Activated CD8-positive, alpha-beta T cell treated with anti-CD3 and anti-CD28 coated beads for 36 hours (primary cell): Measurements from ENCODE around the gene FOXB1. TPM values are rescaled to one million over a fixed set of nuclear protein-coding genes. Genes with fewer than 3 reads are reported as not detected.
A peak's percentile ranks its signal among the peaks of the same experiment; 100 is the strongest.

Source experiments
- ATAC-seq: fragments of 200-7000 bp; cut with Tn5 transposase; one replicate; pipeline ENCODE4 v1.10.0; 2021; ENCODE audit warnings: mild to moderate bottlenecking, moderate library complexity
- CTCF ChIA-PET: fragments of 350-600 bp; sonication (Branson Sonifier 250); formaldehyde crosslinking; loops from one replicate; lab custom pipeline; 2021; ENCODE audit warnings: antibody characterized with exemption; lab: Charles Lee
- POLR2A ChIA-PET: fragments of 350-600 bp; sonication (Branson Sonifier 250); formaldehyde crosslinking; loops from one replicate; lab custom pipeline; 2021; ENCODE audit warnings: antibody characterized with exemption; lab: Charles Lee
- DNase-seq: peaks from one replicate; pipeline ENCODE4 v3.0.0-alpha.2; 2020
- H3K27ac Mint-ChIP-seq: one replicate; pipeline ENCODE4 v1.8.0; 2021; ENCODE audit warnings: mild to moderate bottlenecking, mixed read lengths
- H3K27me3 Mint-ChIP-seq: one replicate; pipeline ENCODE4 v1.8.0; 2021; ENCODE audit warnings: mixed read lengths
- H3K36me3 Mint-ChIP-seq: one replicate; pipeline ENCODE4 v1.8.0; 2021; ENCODE audit warnings: low read depth, mixed read lengths
- H3K4me1 Mint-ChIP-seq: one replicate; pipeline ENCODE4 v1.8.0; 2021; ENCODE audit warnings: low read depth, mixed read lengths
- H3K4me3 Mint-ChIP-seq: one replicate; pipeline ENCODE4 v1.8.0; 2021; ENCODE audit warnings: mild to moderate bottlenecking, moderate library complexity, mixed read lengths
- H3K9me3 Mint-ChIP-seq: one replicate; pipeline ENCODE4 v1.8.0; 2021; ENCODE audit warnings: mixed read lengths
- CTCF ChIP-seq: fragments of 200-600 bp; IDR thresholded peaks from one replicate; pipeline ENCODE4 v1.8.0; 2022; ENCODE audit warnings: antibody characterized with exemption, mild to moderate bottlenecking
- intact Hi-C: fragments of 100-400 bp; cut with micrococcal nuclease; formaldehyde crosslinking; loops from one replicate; pipeline ENCODE4 v1.10.0; 2022
- total RNA-seq, 2 experiments: library from RNA; stranded (reverse); gene quantifications; one replicate each; pipeline ENCODE4 v1.2.3, GENCODE V29; 2021

Gene FOXB1
- total RNA-seq, 2 experiments from 2014 or later, result 0.13 to 0.36 TPM

- POLR2A ChIA-PET, result interaction anchor here (1.0 kb wide), 1 partner anchor 81 kb away, joined by 4 read pairs; no protein-coding TSS in a partner anchor
- Mint-ChIP-seq H3K4me3 (no peak overlapping the region), H3K9me3 (peaks cover 6% of the 10 kb centered on the region), H3K36me3 (peaks cover 6% of the 10 kb centered on the region), H3K4me1 (peaks cover 43% of the 10 kb centered on the region), H3K27ac (no peak overlapping the region), H3K27me3 (peaks cover 90% of the 10 kb centered on the region)
- no peak for ATAC-seq
- DNase-seq, result no peak
- intact Hi-C loops, result loop anchor here (5.0 kb wide), 1 partner anchor 84 kb away; no protein-coding TSS in a partner anchor
- CTCF ChIA-PET, result interaction anchor here (1.3 kb wide), 1 partner anchor 83 kb away, joined by 7 read pairs; no protein-coding TSS in a partner anchor
- TF ChIP-seq CTCF, result no peak
These were observed 3.1 kb upstream of the FOXB1 start for GRCh38 chr15:60000824-60001609.

- Mint-ChIP-seq H3K27me3 (peaks cover 89% of the 10 kb centered on the region), H3K4me1 (peaks cover 41% of the 10 kb centered on the region), H3K9me3 (peaks cover 6% of the 10 kb centered on the region), H3K27ac (no peak overlapping the region), H3K4me3 (no peak overlapping the region), H3K36me3 (peaks cover 6% of the 10 kb centered on the region)
- no peak for ATAC-seq
- ChIA-PET POLR2A (no interaction called here), CTCF (interaction anchor here (1.0 to 1.3 kb wide), 3 partner anchors 11 to 133 kb away, joined by 3 to 7 read pairs (median 3); no protein-coding TSS in a partner anchor)
- intact Hi-C loops, result loop anchor here (5.0 kb wide), 1 partner anchor 85 kb away; no protein-coding TSS in a partner anchor
- peak; percentile 8 for DNase-seq
- TF ChIP-seq CTCF, result no peak
These were observed 2.2 kb upstream of the FOXB1 start for GRCh38 chr15:60001610-60002527.

- H3K36me3 Mint-ChIP-seq, result peaks cover 6% of the 10 kb centered on the region
- CTCF ChIA-PET, result interaction anchor here (0.9 to 2.0 kb wide), 7 partner anchors 9 to 175 kb away, joined by 3 to 17 read pairs (median 5); no protein-coding TSS in a partner anchor
- H3K27me3 Mint-ChIP-seq, result peaks cover 86% of the 10 kb centered on the region
- POLR2A ChIA-PET, result no interaction called here
- peaks cover 38% of the 10 kb centered on the region for H3K4me1 Mint-ChIP-seq
- intact Hi-C loops, result loop anchor here (5.0 kb wide), 1 partner anchor 85 kb away; no protein-coding TSS in a partner anchor
- H3K27ac Mint-ChIP-seq, result no peak overlapping the region
- TF ChIP-seq CTCF, result no peak
- peaks cover 6% of the 10 kb centered on the region for H3K9me3 Mint-ChIP-seq
- DNase-seq (peak; percentile 7), ATAC-seq (no peak)
- H3K4me3 Mint-ChIP-seq, result no peak overlapping the region
These were observed 1.4 kb upstream of the FOXB1 start for GRCh38 chr15:60002528-60003218.

- intact Hi-C loops, result loop anchor here (5.0 kb wide), 1 partner anchor 86 kb away; no protein-coding TSS in a partner anchor
- ATAC-seq (no peak), DNase-seq (peak; percentile 38)
- Mint-ChIP-seq H3K27ac (no peak overlapping the region), H3K36me3 (peaks cover 6% of the 10 kb centered on the region), H3K4me3 (peak overlapping the region; percentile 79), H3K4me1 (peaks cover 38% of the 10 kb centered on the region), H3K9me3 (peaks cover 6% of the 10 kb centered on the region), H3K27me3 (peaks cover 86% of the 10 kb centered on the region)
- ChIA-PET CTCF (interaction anchor here (0.6 to 2.5 kb wide), 13 partner anchors 9 to 323 kb away, joined by 3 to 18 read pairs (median 4); no protein-coding TSS in a partner anchor), POLR2A (interaction anchor here (0.6 to 1.3 kb wide), 3 partner anchors 15 to 85 kb away, joined by 3 read pairs; no protein-coding TSS in a partner anchor)
- no peak for TF ChIP-seq CTCF
These were observed 685 bp upstream of the FOXB1 start for GRCh38 chr15:60003243-60004008.
